Thyroid gland (tissue), 4 donors: ENCODE results near the gene FAM222A. TPM values are rescaled to one million over a fixed set of nuclear protein-coding genes. Genes with fewer than 3 reads are reported as not detected.

Experiments
- DNase-seq, 2 donors: peaks; one replicate each; pipeline ENCODE4 v3.0.0-alpha.2; 2019
- H3K27ac ChIP-seq, 3 donors: fragments of 200-600 bp; sonication (generic); 1 replicate in 2 of 3; 2 replicates in 1 of 3; pipeline ENCODE4 v1.5.1; 2016 to 2019; ENCODE audit warnings: mild to moderate bottlenecking in 1 of 3, moderate library complexity in 1 of 3
- H3K27me3 ChIP-seq: fragments of 200-600 bp; sonication (generic); one replicate; pipeline ENCODE4 v1.5.1; 2019
- H3K36me3 ChIP-seq, 2 donors: fragments of 200-600 bp; sonication (generic); one replicate each; pipeline ENCODE4 v1.5.1; 2016 to 2019
- H3K4me1 ChIP-seq, 2 donors: fragments of 200-600 bp; sonication (generic); one replicate each; pipeline ENCODE4 v1.5.1; 2017 to 2019
- H3K4me3 ChIP-seq, 3 donors: fragments of 200-600 bp; sonication (generic); replicated peaks in 1 of 3; 1 replicate in 2 of 3; 2 replicates in 1 of 3; pipeline ENCODE4 v1.5.1; 2016; ENCODE audit warnings: mild to moderate bottlenecking in 1 of 3
- H3K9me3 ChIP-seq: fragments of 200-600 bp; sonication (generic); one replicate; pipeline ENCODE4 v1.5.1; 2017
- CTCF ChIP-seq, 6 experiments: fragments of 200-600 bp in 3 of 6; fragments of 450-650 bp in 3 of 6; sonication (generic) in 3 of 6; IDR thresholded peaks; one replicate each; pipeline ENCODE4 v1.5.1; 2016 to 2019; ENCODE audit warnings: antibody characterized with exemption in 6 of 6, mild to moderate bottlenecking in 2 of 6, inconsistent platforms in 1 of 6, moderate library complexity in 1 of 6
- POLR2A ChIP-seq, 2 donors: fragments of 450-650 bp; IDR thresholded peaks; one replicate each; pipeline ENCODE4 v1.6.1; 2017; ENCODE audit warnings: antibody characterized with exemption in 2 of 2, mild to moderate bottlenecking in 2 of 2, moderate library complexity in 1 of 2
- WGBS, 2 donors: methylation state at CpG; one replicate each; pipeline ENCODE4 v1.1.5; 2017; 5-methylcytosine and 5-hydroxymethylcytosine counted together
- intact Hi-C: fragments of 100-400 bp; cut with DNase I; formaldehyde crosslinking; loops from one replicate; pipeline ENCODE4 v1.15.1; 2023
- total RNA-seq, 4 donors: library from RNA; depleted of rRNA; stranded (reverse); fragments of >200 nt; gene quantifications; one replicate each; pipeline ENCODE4 v1.2.3, GENCODE V29; 2016

Gene FAM222A
- total RNA-seq, 4 donors from 2014 or later, result 1.3 to 3.8 (median 1.9) TPM

DNA sequence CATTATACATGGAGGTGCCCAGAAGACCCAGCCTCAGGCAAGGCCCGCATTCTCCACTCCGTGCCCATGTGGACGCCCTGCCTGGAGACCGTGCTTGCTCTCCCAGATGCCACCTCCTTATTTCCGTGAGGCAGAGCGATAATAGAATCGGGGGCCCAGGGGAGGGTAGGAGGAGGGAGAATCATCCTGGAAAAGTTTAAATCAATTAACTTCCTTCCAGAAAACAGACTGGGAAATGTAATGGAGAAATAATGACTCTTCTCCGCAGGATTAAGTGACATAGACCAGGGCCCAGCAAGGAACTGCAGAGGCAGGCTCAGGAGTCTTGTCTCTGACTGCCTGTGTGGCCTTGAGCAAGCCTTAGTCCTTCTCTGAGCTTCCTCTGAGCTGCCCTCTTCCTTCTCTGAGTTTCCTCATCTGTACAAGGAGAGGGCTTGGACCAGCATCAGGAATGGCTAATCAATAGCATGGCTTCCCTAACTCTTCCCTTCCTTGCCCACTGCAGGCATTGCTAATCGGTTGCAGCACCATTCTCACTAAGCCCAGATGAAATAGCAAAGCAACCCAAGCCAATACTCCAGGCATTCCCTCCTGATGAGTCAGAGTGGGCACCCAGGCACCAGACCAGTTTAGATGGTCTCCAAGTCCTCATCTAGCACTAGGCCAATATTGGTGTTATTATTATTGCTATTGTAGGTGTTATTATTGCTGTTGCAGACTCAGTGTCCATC is 11.3 kb upstream of the FAM222A start:
- DNase-seq, result no peak
- Histone ChIP-seq H3K4me1 (no peaks in the 10 kb centered on the region), H3K36me3 (no peaks in the 10 kb centered on the region), H3K27ac (no peak overlapping the region), H3K9me3 (no peaks in the 10 kb centered on the region), H3K4me3 (no peak overlapping the region), H3K27me3 (no peaks in the 10 kb centered on the region)
- 85 to 92% methylated on average over 9 of the region's 9 CpGs for WGBS, 2 donors
- TF ChIP-seq POLR2A (IDR thresholded peaks at IDR 0.05) (no peak), CTCF (IDR thresholded peaks at IDR 0.05) (no peak)
- intact Hi-C loops, result no loop called here

DNA sequence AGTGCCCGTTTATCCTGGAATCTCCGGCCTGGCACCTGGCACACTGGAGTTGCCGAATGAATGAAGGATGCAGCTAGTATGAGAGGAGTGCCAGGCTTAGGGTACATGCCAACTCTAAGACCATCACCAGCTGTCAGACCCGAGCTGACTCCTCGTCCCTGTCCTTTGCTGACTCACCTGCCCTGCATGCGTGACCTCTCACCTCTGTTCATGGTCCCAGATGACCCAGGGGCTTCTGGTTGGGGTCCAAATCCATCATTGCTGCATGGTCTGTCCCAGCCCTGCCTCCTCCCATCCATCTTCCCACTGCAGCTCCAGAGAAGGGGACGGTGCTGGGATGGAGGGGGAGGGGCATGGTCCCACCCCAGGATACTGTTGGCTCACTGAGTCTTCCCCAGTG is 9.9 kb upstream of the FAM222A start:
- TF ChIP-seq CTCF (IDR thresholded peaks at IDR 0.05) (no peak), POLR2A (IDR thresholded peaks at IDR 0.05) (no peak)
- intact Hi-C loops, result no loop called here
- WGBS, 2 donors, result 49 to 68% methylated on average over 2 to 7 of the region's 7 CpGs

GRCh38 chr12:109704371-109705098 is 9.1 kb upstream of the FAM222A start:
- WGBS, 2 donors, result 87 to 89% methylated on average over 4 of the region's 4 CpGs
- no peak for DNase-seq
- H3K27ac ChIP-seq, result no peak overlapping the region
- no peaks in the 10 kb centered on the region for H3K36me3 ChIP-seq
- intact Hi-C loops, result no loop called here
- no peak overlapping the region for H3K4me3 ChIP-seq
- no peaks in the 10 kb centered on the region for H3K27me3 ChIP-seq
- no peaks in the 10 kb centered on the region for H3K9me3 ChIP-seq
- TF ChIP-seq POLR2A (IDR thresholded peaks at IDR 0.05) (no peak), CTCF (IDR thresholded peaks at IDR 0.05) (no peak)
- no peaks in the 10 kb centered on the region for H3K4me1 ChIP-seq

More for the DNA sequence above, 9.9 kb upstream of the FAM222A start:
- Histone ChIP-seq H3K9me3 (no peaks in the 10 kb centered on the region), H3K36me3 (no peaks in the 10 kb centered on the region), H3K27ac (no peak overlapping the region), H3K4me1 (no peaks in the 10 kb centered on the region), H3K4me3 (no peak overlapping the region), H3K27me3 (no peaks in the 10 kb centered on the region)
- DNase-seq, result no peak

DNA sequence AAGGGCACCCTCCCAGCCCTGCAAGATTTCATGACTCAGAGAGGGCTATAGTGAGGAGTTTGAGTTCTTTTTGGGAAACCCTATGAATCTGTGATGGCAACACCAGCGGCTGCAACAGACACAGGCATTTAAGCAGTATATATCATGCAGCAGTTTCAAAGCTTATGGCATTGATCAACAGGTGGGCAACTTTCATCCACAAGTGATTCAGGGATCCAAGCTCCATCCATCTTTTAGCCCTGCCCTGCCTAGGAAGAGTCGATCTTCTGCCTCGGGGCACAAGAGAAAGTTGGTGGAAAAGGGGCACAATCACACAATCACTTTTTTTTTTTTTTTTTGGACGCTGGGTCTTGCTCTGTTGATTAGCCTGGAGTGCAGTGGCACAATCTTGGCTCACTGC is 8.3 kb upstream of the FAM222A start:
- 86 to 88% methylated on average over 4 of the region's 4 CpGs for WGBS, 2 donors
- H3K27me3 ChIP-seq, result no peaks in the 10 kb centered on the region
- H3K36me3 ChIP-seq, result no peaks in the 10 kb centered on the region
- DNase-seq, result no peak
- no peaks in the 10 kb centered on the region for H3K4me1 ChIP-seq
- TF ChIP-seq CTCF (IDR thresholded peaks at IDR 0.05) (no peak), POLR2A (IDR thresholded peaks at IDR 0.05) (no peak)
- no peak overlapping the region for H3K27ac ChIP-seq
- no peak overlapping the region for H3K4me3 ChIP-seq
- H3K9me3 ChIP-seq, result no peaks in the 10 kb centered on the region
- intact Hi-C loops, result no loop called here

DNA sequence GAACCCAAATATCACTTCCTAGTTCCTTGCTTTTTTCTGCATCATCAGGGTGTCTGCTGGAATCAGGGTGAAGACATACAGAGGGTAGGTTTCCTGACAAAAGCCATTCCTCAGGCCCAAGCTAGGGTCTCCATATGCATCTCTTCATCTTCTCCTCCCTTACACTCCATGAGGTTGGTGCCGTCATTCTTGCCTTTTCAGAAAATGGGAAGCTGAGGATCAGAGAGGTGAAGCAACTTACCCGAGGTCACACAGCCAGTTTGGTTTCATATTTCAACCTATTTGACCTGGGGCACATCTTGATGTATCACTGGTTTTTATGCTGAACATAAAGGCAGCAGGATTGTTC is 7.3 kb upstream of the FAM222A start:
- no peaks in the 10 kb centered on the region for H3K4me1 ChIP-seq
- intact Hi-C loops, result no loop called here
- no peak for TF ChIP-seq POLR2A (IDR thresholded peaks at IDR 0.05)
- TF ChIP-seq CTCF (IDR thresholded peaks at IDR 0.05), result no peak
- no peak overlapping the region for H3K27ac ChIP-seq
- H3K36me3 ChIP-seq, result no peaks in the 10 kb centered on the region
- DNase-seq, result no peak
- no peaks in the 10 kb centered on the region for H3K27me3 ChIP-seq
- no peaks in the 10 kb centered on the region for H3K9me3 ChIP-seq
- WGBS, 2 donors, result 88 to 93% methylated on average over 2 of the region's 2 CpGs
- no peak overlapping the region for H3K4me3 ChIP-seq
